Activated T-cell treated with anti-CD3 and anti-CD28 coated beads, Interleukin-2, amount 50 U/mL, for 24 hours (primary cell): ENCODE results near the gene IL32.

Experiments
- DNase-seq: peaks from one replicate; pipeline ENCODE4 v3.0.0-alpha.2; 2020
- H3K27ac Mint-ChIP-seq: 2 replicates; pipeline ENCODE4 v1.8.0; 2020; ENCODE audit warnings: mild to moderate bottlenecking, mixed read lengths
- H3K27me3 Mint-ChIP-seq: 2 replicates; pipeline ENCODE4 v1.8.0; 2020; ENCODE audit warnings: mixed read lengths
- H3K36me3 Mint-ChIP-seq: 2 replicates; pipeline ENCODE4 v1.8.0; 2020; ENCODE audit warnings: low read depth, mixed read lengths
- H3K4me1 Mint-ChIP-seq: 2 replicates; pipeline ENCODE4 v1.8.0; 2020; ENCODE audit warnings: low read depth, mixed read lengths
- H3K4me3 Mint-ChIP-seq: 2 replicates; pipeline ENCODE4 v1.8.0; 2020; ENCODE audit warnings: mild to moderate bottlenecking, moderate library complexity, mixed read lengths
- H3K9me3 Mint-ChIP-seq: 2 replicates; pipeline ENCODE4 v1.8.0; 2020; ENCODE audit warnings: mixed read lengths

IL32 gene

GRCh38 chr16:3096362-3096761, 30.9 kb downstream of the IL32 start:
- Mint-ChIP-seq H3K4me1 (peaks cover 42% of the 10 kb centered on the region), H3K36me3 (no peaks in the 10 kb centered on the region), H3K4me3 (no peak overlapping the region), H3K27ac (peak overlapping the region; percentile 78), H3K9me3 (no peaks in the 10 kb centered on the region), H3K27me3 (no peaks in the 10 kb centered on the region)
- DNase-seq = no peak

- no peak for DNase-seq
- Mint-ChIP-seq H3K27me3 (no peaks in the 10 kb centered on the region), H3K27ac (no peak overlapping the region), H3K4me3 (no peak overlapping the region), H3K36me3 (no peaks in the 10 kb centered on the region), H3K4me1 (peaks cover 43% of the 10 kb centered on the region), H3K9me3 (no peaks in the 10 kb centered on the region)
These were observed 31.8 kb downstream of the IL32 start for GRCh38 chr16:3097266-3097665.

GRCh38 chr16:3098459-3099394, 33.3 kb downstream of the IL32 start, which contains the start of gene ZSCAN10:
Gene ZSCAN10 (minus strand): TSS chr16:3099294. CDS start chr16:3092937, 6,357 bp downstream.
- H3K36me3 Mint-ChIP-seq = no peaks in the 10 kb centered on the region
- no peaks in the 10 kb centered on the region for H3K9me3 Mint-ChIP-seq
- peak within 1 kb of the TSS; percentile 89 for H3K27ac Mint-ChIP-seq
- DNase-seq = no peak
- H3K4me1 Mint-ChIP-seq = peaks cover 41% of the 10 kb centered on the region
- H3K27me3 Mint-ChIP-seq = no peaks in the 10 kb centered on the region
- peak within 1 kb of the TSS; percentile 64 for H3K4me3 Mint-ChIP-seq

- no peaks in the 10 kb centered on the region for H3K9me3 Mint-ChIP-seq
These were observed 33.9 kb downstream of the IL32 start for GRCh38 chr16:3099395-3099731.

GRCh38 chr16:3099732-3100499, 34.5 kb downstream of the IL32 start:
- Mint-ChIP-seq H3K4me1 (peaks cover 34% of the 10 kb centered on the region), H3K4me3 (peak overlapping the region; percentile 64), H3K9me3 (no peaks in the 10 kb centered on the region)

More at GRCh38 chr16:3099395-3099731, 33.9 kb downstream of the IL32 start:
- Mint-ChIP-seq H3K4me3 (no peak overlapping the region), H3K27ac (no peak overlapping the region), H3K27me3 (no peaks in the 10 kb centered on the region), H3K36me3 (no peaks in the 10 kb centered on the region), H3K4me1 (peaks cover 39% of the 10 kb centered on the region)
- no peak for DNase-seq

GRCh38 chr16:3101018-3101840, 35.8 kb downstream of the IL32 start:
- Mint-ChIP-seq H3K36me3 (no peaks in the 10 kb centered on the region), H3K27ac (no peak overlapping the region), H3K9me3 (no peaks in the 10 kb centered on the region), H3K4me3 (peak overlapping the region; percentile 46), H3K27me3 (no peaks in the 10 kb centered on the region), H3K4me1 (peaks cover 32% of the 10 kb centered on the region)
- peak; percentile 50 for DNase-seq

More at GRCh38 chr16:3099732-3100499, 34.5 kb downstream of the IL32 start:
- peak; percentile 94 for DNase-seq
- no peaks in the 10 kb centered on the region for H3K27me3 Mint-ChIP-seq
- H3K36me3 Mint-ChIP-seq = no peaks in the 10 kb centered on the region
- peak overlapping the region; percentile 89 for H3K27ac Mint-ChIP-seq

GRCh38 chr16:3101841-3102470, 36.5 kb downstream of the IL32 start:
- H3K36me3 Mint-ChIP-seq = no peaks in the 10 kb centered on the region
- no peak for DNase-seq
- no peaks in the 10 kb centered on the region for H3K9me3 Mint-ChIP-seq
- H3K27me3 Mint-ChIP-seq = no peaks in the 10 kb centered on the region
- H3K27ac Mint-ChIP-seq = peak overlapping the region; percentile 59
- H3K4me3 Mint-ChIP-seq = peak overlapping the region; percentile 27
- H3K4me1 Mint-ChIP-seq = peaks cover 32% of the 10 kb centered on the region

GRCh38 chr16:3106205-3106928, 40.9 kb downstream of the IL32 start:
- Mint-ChIP-seq H3K27ac (peak overlapping the region; percentile 93), H3K4me3 (peak overlapping the region; percentile 79), H3K4me1 (peaks cover 18% of the 10 kb centered on the region), H3K9me3 (no peaks in the 10 kb centered on the region), H3K27me3 (no peaks in the 10 kb centered on the region), H3K36me3 (no peaks in the 10 kb centered on the region)
- DNase-seq = peak; percentile 97

- no peak for DNase-seq
- Mint-ChIP-seq H3K9me3 (no peaks in the 10 kb centered on the region), H3K27me3 (peaks cover 6% of the 10 kb centered on the region), H3K4me3 (no peak within 1 kb of the TSS), H3K27ac (no peak within 1 kb of the TSS), H3K4me1 (peaks cover 2% of the 10 kb centered on the region), H3K36me3 (no peaks in the 10 kb centered on the region)
These were observed 46.8 kb downstream of the IL32 start, which contains the start of gene ZNF205 for GRCh38 chr16:3112058-3112880. Gene ZNF205 (plus strand): TSS chr16:3112586. CDS start chr16:3113431, 845 bp downstream.

GRCh38 chr16:3112881-3113574, 47.6 kb downstream of the IL32 start:
- peaks cover 6% of the 10 kb centered on the region for H3K27me3 Mint-ChIP-seq
- no peaks in the 10 kb centered on the region for H3K36me3 Mint-ChIP-seq
- H3K9me3 Mint-ChIP-seq = no peaks in the 10 kb centered on the region
- no peak overlapping the region for H3K4me3 Mint-ChIP-seq
- no peaks in the 10 kb centered on the region for H3K4me1 Mint-ChIP-seq
- no peak overlapping the region for H3K27ac Mint-ChIP-seq
- DNase-seq = no peak

- no peaks in the 10 kb centered on the region for H3K36me3 Mint-ChIP-seq
- DNase-seq = no peak
- no peaks in the 10 kb centered on the region for H3K4me1 Mint-ChIP-seq
- H3K27me3 Mint-ChIP-seq = peaks cover 6% of the 10 kb centered on the region
- no peaks in the 10 kb centered on the region for H3K9me3 Mint-ChIP-seq
- no peak overlapping the region for H3K4me3 Mint-ChIP-seq
- no peak overlapping the region for H3K27ac Mint-ChIP-seq
These were observed 48.5 kb downstream of the IL32 start for GRCh38 chr16:3113765-3114479.

GRCh38 chr16:3115003-3115402, 49.6 kb downstream of the IL32 start:
- Mint-ChIP-seq H3K27ac (no peak overlapping the region), H3K36me3 (no peaks in the 10 kb centered on the region), H3K4me1 (no peaks in the 10 kb centered on the region)

More at GRCh38 chr16:3115003-3115402, 49.6 kb downstream of the IL32 start:
- peaks cover 6% of the 10 kb centered on the region for H3K27me3 Mint-ChIP-seq
- DNase-seq = no peak
- no peak overlapping the region for H3K4me3 Mint-ChIP-seq
- H3K9me3 Mint-ChIP-seq = no peaks in the 10 kb centered on the region
